HUES48 (cell line): ENCODE data around the gene KCNH6.
A peak's percentile ranks its signal among the peaks of the same experiment; 100 is the strongest.

Experiments used
- H3K27ac ChIP-seq: one replicate; pipeline ENCODE4 v1.7.0; 2013; ENCODE audit warnings: low read depth, low read length, inconsistent platforms
- H3K27me3 ChIP-seq: 2 replicates; pipeline ENCODE4 v1.6.1; 2013; ENCODE audit warnings: mild to moderate bottlenecking, low read length; ENCODE audit not compliant: control insufficient read depth, insufficient read depth
- H3K36me3 ChIP-seq: 2 replicates; pipeline ENCODE4 v1.6.1; 2013; ENCODE audit warnings: low read length; ENCODE audit not compliant: control insufficient read depth, insufficient read depth
- H3K4me1 ChIP-seq: 2 replicates; pipeline ENCODE4 v1.6.1; 2013; ENCODE audit warnings: mild to moderate bottlenecking, low read length; ENCODE audit not compliant: control insufficient read depth, insufficient read depth
- H3K4me3 ChIP-seq: 2 replicates; pipeline ENCODE4 v1.5.1; 2013; ENCODE audit warnings: mild to moderate bottlenecking, low read depth, low read length
- H3K9ac ChIP-seq: 2 replicates; pipeline ENCODE4 v1.6.1; 2013; ENCODE audit warnings: mild to moderate bottlenecking, low read depth, low read length, moderate library complexity
- H3K9me3 ChIP-seq: 2 replicates; pipeline ENCODE4 v1.6.1; 2013; ENCODE audit warnings: low read length; ENCODE audit not compliant: control insufficient read depth, insufficient read depth

The KCNH6 gene

DNA sequence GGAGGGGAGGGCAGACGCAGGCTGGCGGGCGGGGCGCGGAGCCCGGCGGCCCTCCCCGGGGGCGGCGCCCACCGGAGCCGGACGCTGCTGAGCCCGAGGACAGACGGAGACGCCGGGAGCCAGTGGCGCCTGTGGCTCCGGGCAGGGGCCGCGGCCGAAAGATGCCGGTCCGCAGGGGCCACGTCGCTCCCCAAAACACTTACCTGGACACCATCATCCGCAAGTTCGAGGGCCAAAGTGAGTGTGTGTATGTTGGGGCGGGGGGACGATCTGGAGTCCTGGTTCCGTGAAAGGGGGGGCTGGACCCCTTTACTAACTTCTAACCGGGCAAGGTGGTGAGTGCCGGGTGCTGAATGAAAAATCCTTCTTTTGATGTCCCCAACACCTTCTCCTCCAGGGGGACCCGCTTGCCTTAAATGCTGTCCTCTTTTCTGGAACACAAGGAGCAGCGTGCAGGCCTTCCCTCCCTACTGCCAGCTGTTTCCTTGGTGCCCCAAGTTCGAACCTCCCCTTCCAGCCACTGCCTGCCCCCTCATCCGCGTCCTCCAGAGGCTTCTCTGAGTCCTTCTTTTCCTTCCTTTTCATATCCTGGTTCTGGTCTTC is at the start of gene KCNH6:
Gene KCNH6, plus strand, starts transcription at position 106 of the 603 bp plus-strand sequence. Its CDS starts 56 bp downstream, at position 162.
- Histone ChIP-seq H3K9me3 (no peaks in the 10 kb centered on the region), H3K4me1 (peaks cover 9% of the 10 kb centered on the region; the same call in 1 of the 2 replicates), H3K27me3 (no peaks in the 10 kb centered on the region), H3K36me3 (no peaks in the 10 kb centered on the region), H3K9ac (no peak within 1 kb of the TSS), H3K4me3 (peak within 1 kb of the TSS; percentile 79), H3K27ac (no peak within 1 kb of the TSS)

- no peaks in the 10 kb centered on the region for H3K9me3 ChIP-seq
- no peak overlapping the region for H3K27ac ChIP-seq
- H3K4me1 ChIP-seq: peaks cover 25% of the 10 kb centered on the region
- no peaks in the 10 kb centered on the region for H3K36me3 ChIP-seq
- H3K27me3 ChIP-seq: peaks cover 24% of the 10 kb centered on the region
- H3K4me3 ChIP-seq: no peak overlapping the region
- H3K9ac ChIP-seq: no peak overlapping the region
These were observed 49.0 kb upstream of the KCNH6 start for GRCh38 chr17:63474174-63474573.

- peaks cover 25% of the 10 kb centered on the region for H3K4me1 ChIP-seq
- H3K9me3 ChIP-seq: no peaks in the 10 kb centered on the region
- no peak overlapping the region for H3K4me3 ChIP-seq
- no peak overlapping the region for H3K9ac ChIP-seq
- H3K27me3 ChIP-seq: peaks cover 24% of the 10 kb centered on the region
- H3K27ac ChIP-seq: no peak overlapping the region
- no peaks in the 10 kb centered on the region for H3K36me3 ChIP-seq
These were observed 48.3 kb upstream of the KCNH6 start for GRCh38 chr17:63474586-63475460.

DNA sequence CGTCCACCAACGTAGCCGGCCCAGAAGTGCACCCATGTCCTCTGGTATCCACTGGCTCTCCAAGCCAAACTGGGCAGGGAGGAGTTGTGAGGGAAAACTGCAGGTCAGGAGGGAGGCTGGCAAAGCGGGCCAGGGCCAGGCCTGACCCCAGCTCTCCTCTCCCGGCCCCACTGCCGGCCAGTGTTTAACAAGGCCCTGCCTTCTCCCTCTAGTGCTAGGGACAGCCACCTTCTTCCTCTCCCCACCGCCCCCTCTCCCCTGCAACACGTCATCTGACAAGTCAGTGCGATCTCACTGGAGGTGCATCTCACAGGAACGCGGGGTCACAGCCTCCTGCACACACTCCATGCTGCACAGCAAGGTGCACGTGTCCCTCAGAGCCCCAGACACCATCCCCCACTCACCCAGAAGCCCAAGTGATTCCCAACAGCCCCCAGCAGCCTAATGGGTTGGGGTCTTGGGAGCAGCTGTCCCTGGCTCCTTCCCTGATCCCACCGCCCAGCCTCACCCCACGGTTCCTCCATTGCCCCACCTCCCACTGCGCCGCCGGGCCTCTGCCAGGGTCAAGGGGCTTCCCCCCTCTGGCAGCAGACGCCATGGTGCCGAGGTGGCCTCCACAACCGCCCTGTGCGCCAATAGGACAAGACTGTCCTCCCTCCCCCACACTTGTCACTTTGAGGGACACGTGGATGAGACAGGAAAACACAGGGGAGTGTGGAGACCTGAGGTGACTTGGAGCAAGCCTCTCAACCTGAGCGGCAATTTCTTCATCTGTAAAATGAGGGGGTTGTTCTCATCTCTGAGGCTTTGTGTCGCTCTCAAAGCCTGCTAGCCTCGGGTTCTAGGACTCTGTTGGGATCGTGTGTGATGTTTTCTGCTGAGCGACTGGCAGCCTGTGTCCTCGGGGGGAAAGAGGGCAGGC is 47.4 kb upstream of the KCNH6 start:
- Histone ChIP-seq H3K27me3 (peaks cover 24% of the 10 kb centered on the region), H3K4me1 (peaks cover 25% of the 10 kb centered on the region), H3K9me3 (no peaks in the 10 kb centered on the region), H3K27ac (no peak overlapping the region), H3K4me3 (peak overlapping the region; percentile 68), H3K36me3 (no peaks in the 10 kb centered on the region), H3K9ac (no peak overlapping the region)

DNA sequence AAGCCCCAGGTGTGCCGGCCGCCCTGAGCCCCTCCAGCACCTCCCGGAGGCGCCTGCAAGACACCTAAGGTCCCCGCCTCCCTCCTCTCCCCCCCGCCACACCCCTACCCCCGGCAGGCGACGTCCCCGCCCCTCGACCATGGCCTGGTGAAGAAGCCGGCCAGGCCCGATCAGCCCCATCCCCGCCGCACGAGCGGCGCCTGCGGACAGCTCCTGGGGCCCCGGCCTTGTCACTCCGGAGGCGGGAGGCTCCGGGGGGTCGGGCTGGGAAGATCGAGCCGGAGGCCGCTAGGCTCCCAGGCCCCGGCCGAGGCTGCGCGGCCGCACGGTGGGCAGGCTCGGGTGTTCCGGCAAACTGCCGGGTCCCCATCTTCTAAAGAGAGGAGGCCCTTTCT is 46.7 kb upstream of the KCNH6 start:
- Histone ChIP-seq H3K27me3 (peaks cover 24% of the 10 kb centered on the region), H3K4me1 (peaks cover 25% of the 10 kb centered on the region), H3K27ac (no peak overlapping the region), H3K36me3 (no peaks in the 10 kb centered on the region), H3K9ac (no peak overlapping the region), H3K9me3 (no peaks in the 10 kb centered on the region), H3K4me3 (peak overlapping the region; percentile 68)

GRCh38 chr17:63476854-63477479 is 46.2 kb upstream of the KCNH6 start, which contains the start of gene ACE:
ACE (plus strand) TSS chr17:63477061; CDS start chr17:63477095, 34 bp downstream.
- H3K9me3 ChIP-seq: no peaks in the 10 kb centered on the region
- peaks cover 25% of the 10 kb centered on the region for H3K4me1 ChIP-seq
- H3K9ac ChIP-seq: peak within 1 kb of the TSS; percentile 48; the same call in 1 of the 2 replicates
- H3K27ac ChIP-seq: peak within 1 kb of the TSS; percentile 42
- H3K4me3 ChIP-seq: peak within 1 kb of the TSS; percentile 68
- peaks cover 24% of the 10 kb centered on the region for H3K27me3 ChIP-seq
- H3K36me3 ChIP-seq: no peaks in the 10 kb centered on the region

DNA sequence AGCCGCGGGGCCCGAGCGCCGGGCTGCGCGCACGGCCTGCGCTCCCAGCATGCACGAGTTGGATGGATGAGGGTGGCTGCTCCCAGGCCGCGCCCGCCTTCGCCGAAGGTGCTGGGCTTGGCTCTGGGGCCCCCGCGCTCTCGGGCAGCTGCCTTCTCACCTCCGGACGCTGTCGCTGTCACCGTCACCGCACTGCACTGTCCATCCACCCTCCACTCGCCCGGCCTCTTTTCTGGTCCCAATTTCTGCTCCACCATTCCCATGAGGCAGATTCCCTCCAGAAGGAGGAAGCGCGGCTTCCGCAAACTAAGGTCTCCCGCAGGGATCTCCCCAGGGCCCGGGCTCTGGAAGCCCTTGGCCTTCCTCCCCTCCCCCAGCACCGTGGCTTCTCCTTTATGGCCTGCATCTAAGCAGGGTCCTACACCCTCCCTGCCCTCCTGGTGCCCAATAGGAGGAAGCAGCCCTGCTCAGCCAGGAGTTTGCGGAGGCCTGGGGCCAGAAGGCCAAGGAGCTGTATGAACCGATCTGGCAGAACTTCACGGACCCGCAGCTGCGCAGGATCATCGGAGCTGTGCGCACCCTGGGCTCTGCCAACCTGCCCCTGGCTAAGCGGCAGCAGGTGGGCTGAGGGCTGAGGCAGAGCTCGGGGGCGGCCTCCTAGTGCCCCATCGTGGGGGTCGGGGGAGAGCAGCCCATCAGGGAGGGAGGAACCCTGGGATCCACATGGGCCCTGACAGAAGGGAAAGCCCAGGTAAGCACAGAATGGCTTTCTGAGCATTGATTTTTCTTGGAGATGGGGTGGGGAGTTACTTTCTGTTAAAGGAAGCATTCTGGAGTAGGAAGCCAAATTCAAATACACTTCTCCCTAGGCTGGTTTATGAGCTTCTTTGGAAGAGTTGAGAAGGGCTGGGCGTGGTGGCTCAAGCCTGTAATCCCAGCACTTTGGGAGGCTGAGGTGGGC is 45.4 kb upstream of the KCNH6 start:
- Histone ChIP-seq H3K4me1 (peaks cover 25% of the 10 kb centered on the region), H3K36me3 (no peaks in the 10 kb centered on the region), H3K27ac (no peak overlapping the region), H3K27me3 (peaks cover 24% of the 10 kb centered on the region), H3K9me3 (no peaks in the 10 kb centered on the region), H3K4me3 (peak overlapping the region; percentile 68), H3K9ac (no peak overlapping the region)

DNA sequence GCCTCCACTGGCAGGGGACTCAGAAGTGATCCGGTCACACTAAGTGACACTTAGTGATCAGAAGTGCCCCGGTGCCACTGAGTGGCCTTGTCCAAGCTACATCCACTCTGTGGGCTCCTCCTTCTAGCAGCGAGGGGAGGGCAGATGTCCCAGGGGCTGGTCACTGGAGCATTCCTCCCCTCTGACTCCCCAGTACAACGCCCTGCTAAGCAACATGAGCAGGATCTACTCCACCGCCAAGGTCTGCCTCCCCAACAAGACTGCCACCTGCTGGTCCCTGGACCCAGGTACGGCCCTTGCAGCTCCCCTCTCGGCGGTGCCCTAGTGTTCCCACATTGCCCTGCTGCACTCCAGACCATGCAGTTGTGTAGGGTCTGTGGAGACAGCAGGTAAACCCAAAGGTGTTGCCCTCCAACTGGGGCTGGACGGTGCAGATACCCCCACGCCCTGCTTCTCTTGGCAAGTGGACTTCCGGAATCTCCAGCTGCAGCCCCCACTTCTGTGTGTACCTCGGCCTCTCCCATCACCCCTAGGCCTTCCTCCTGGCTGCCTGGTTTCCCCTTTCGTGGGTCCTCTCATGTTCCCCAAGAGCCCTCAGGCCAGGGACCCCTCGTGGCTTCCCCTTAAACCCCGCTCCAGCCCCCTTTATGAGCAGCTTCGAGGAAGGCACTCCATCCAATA is 44.2 kb upstream of the KCNH6 start:
- Histone ChIP-seq H3K36me3 (no peaks in the 10 kb centered on the region), H3K27me3 (peaks cover 24% of the 10 kb centered on the region), H3K27ac (no peak overlapping the region), H3K4me3 (no peak overlapping the region), H3K9ac (no peak overlapping the region), H3K9me3 (no peaks in the 10 kb centered on the region), H3K4me1 (peaks cover 25% of the 10 kb centered on the region)

DNA sequence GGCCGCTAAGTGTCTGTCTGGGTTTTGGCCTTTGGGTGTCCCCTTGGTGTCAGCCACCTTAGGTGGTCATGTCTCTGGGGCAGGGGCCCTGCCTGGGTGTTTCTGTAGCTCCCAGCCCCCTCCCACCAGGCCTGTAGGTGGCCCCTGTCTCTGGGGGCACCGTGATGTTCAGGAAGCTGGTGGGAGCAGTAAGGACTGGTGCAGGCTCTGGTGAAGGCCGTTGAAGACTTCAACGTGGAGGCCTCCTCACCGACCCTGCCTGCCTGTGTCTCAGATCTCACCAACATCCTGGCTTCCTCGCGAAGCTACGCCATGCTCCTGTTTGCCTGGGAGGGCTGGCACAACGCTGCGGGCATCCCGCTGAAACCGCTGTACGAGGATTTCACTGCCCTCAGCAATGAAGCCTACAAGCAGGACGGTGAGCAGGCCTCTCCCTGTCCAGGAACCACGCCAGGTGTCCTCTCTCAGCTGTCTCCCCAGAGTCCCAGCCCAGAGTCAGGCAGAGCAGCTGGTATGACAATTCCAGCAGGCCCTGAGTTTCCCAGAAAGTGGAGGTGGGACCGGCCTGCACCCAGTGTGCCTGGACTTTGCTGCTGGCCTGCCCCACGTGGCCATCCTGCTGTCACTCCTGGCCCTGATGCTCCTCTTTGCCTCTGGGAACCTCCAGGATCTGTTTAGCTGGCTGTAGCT is 43.5 kb upstream of the KCNH6 start:
- peaks cover 25% of the 10 kb centered on the region for H3K4me1 ChIP-seq
- no peak overlapping the region for H3K27ac ChIP-seq
- no peaks in the 10 kb centered on the region for H3K9me3 ChIP-seq
- no peaks in the 10 kb centered on the region for H3K36me3 ChIP-seq
- H3K9ac ChIP-seq: no peak overlapping the region
- H3K27me3 ChIP-seq: peaks cover 24% of the 10 kb centered on the region
- H3K4me3 ChIP-seq: no peak overlapping the region
